HEK293T (cell line): ENCODE results near the gene BAIAP2.

Experiments
- CTCF ChIA-PET: fragments of 350-600 bp; formaldehyde crosslinking; extraction: SDS; loops from one replicate; lab custom pipeline; 2021; ENCODE audit warnings: antibody characterized with exemption, inconsistent platforms; lab: Yijun Ruan, JAX
- POLR2A ChIA-PET: fragments of 350-600 bp; formaldehyde crosslinking; extraction: SDS; loops from one replicate; lab custom pipeline; 2020; ENCODE audit warnings: antibody characterized with exemption, inconsistent platforms; lab: Yijun Ruan, JAX
- DNase-seq: peaks from one replicate; pipeline ENCODE4 v3.0.0; 2012; ENCODE audit warnings: mixed read lengths; ENCODE audit errors: extremely low spot score
- ARNT ChIP-seq: fragments of 450-650 bp; IDR thresholded peaks from 2 replicates; pipeline ENCODE4 v1.6.1; 2017; ENCODE audit warnings: mild to moderate bottlenecking
- BHLHE40 ChIP-seq: fragments of 450-650 bp; IDR thresholded peaks from 2 replicates; pipeline ENCODE4 v1.6.1; 2016; ENCODE audit warnings: mild to moderate bottlenecking, moderate library complexity, borderline replicate concordance
- CTBP1 ChIP-seq: fragments of 450-650 bp; IDR thresholded peaks from 2 replicates; pipeline ENCODE4 v1.6.1; 2016; ENCODE audit warnings: borderline replicate concordance
- ELF4 ChIP-seq: fragments of 450-650 bp; IDR thresholded peaks from 2 replicates; pipeline ENCODE4 v1.6.1; 2017; ENCODE audit warnings: antibody characterized with exemption
- FOXA1 ChIP-seq: fragments of 450-650 bp; IDR thresholded peaks from 2 replicates; pipeline ENCODE4 v1.6.1; 2016; ENCODE audit warnings: mild to moderate bottlenecking
- FOXK2 ChIP-seq: fragments of 450-650 bp; IDR thresholded peaks from 2 replicates; pipeline ENCODE4 v1.6.1; 2016; ENCODE audit warnings: mild to moderate bottlenecking
- FOXM1 ChIP-seq: fragments of 450-650 bp; IDR thresholded peaks from 2 replicates; pipeline ENCODE4 v1.6.1; 2017; ENCODE audit warnings: mild to moderate bottlenecking, borderline replicate concordance
- HDGF ChIP-seq: fragments of 450-650 bp; IDR thresholded peaks from 2 replicates; pipeline ENCODE4 v1.6.1; 2017; ENCODE audit warnings: antibody characterized with exemption, borderline replicate concordance
- LEF1 ChIP-seq: fragments of 450-650 bp; IDR thresholded peaks from 2 replicates; pipeline ENCODE4 v1.6.1; 2017; ENCODE audit warnings: mild to moderate bottlenecking, borderline replicate concordance
- NFRKB ChIP-seq: fragments of 450-650 bp; IDR thresholded peaks from 2 replicates; pipeline ENCODE4 v1.6.1; 2016; ENCODE audit warnings: mild to moderate bottlenecking, moderate library complexity
- SP1 ChIP-seq: fragments of 450-650 bp; IDR thresholded peaks from 2 replicates; pipeline ENCODE4 v1.6.1; 2017
- SUZ12 ChIP-seq: fragments of 450-650 bp; IDR thresholded peaks from 2 replicates; pipeline ENCODE4 v1.6.1; 2016; ENCODE audit warnings: mild to moderate bottlenecking
- TARDBP ChIP-seq: fragments of 450-650 bp; IDR thresholded peaks from 2 replicates; pipeline ENCODE4 v1.6.1; 2016
- ZNF384 ChIP-seq: fragments of 450-650 bp; IDR thresholded peaks from 2 replicates; pipeline ENCODE4 v1.6.1; 2016
- TF ChIP-seq, protein P1 (sequence below): fragments of 450-650 bp; IDR thresholded peaks from 2 replicates; pipeline ENCODE4 v1.6.1; 2016

Gene BAIAP2

DNA sequence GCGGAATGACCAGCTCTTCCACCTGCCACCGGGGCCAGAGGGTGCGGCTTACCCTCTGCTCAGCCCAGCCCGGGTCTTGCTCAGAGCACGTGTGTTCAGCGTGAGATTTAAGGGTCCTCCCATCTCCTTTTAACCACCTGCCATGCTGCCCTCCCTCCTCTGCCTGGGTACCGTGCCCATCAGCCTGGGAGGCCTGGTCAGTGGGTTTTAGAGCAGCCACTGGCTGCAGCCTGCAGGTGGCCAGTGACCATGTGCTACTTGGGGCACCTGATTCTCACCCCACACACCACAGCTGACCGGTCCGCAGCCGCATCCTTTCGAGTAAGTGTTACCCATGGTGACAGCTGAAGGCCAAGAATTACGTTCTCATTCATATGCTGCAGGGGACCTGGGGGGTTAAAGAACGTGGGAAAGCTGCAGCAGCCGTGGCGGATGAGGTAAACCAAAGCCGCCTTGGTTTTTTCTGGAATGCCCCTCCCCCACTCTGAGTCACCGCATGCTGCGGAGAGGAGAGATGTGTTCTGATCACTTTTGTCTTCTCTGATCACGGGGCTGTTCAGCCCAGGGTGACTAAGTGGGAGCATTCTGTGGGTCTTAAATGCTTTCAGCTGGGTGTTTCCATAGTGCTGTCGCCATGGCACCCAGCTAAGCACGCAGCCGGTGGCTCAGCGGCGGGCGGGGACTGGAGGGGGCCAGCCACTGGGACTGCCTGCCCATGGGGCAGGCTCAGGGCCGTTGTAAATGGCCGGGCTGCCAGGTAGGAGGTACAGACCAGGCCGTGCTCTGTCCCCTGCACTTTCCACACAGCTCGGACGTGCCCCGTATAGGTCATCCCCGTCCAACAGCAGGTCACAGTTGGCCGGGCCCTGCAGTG is 59.8 kb downstream of the BAIAP2 start:
- peak; percentile 54 for DNase-seq
- ChIA-PET CTCF (interaction anchor here (0.6 to 1.2 kb wide), 4 partner anchors 14 to 390 kb away, joined by 3 to 9 read pairs (median 3); no protein-coding TSS in a partner anchor), POLR2A (interaction anchor here (0.5 to 1.8 kb wide), 5 partner anchors 59 to 640 kb away, joined by 3 to 8 read pairs (median 3); partner anchors contain the start of gene CEP131)
- no peak for TF ChIP-seq SP1
- no peak for TF ChIP-seq BHLHE40
- TF ChIP-seq, protein P1, sequence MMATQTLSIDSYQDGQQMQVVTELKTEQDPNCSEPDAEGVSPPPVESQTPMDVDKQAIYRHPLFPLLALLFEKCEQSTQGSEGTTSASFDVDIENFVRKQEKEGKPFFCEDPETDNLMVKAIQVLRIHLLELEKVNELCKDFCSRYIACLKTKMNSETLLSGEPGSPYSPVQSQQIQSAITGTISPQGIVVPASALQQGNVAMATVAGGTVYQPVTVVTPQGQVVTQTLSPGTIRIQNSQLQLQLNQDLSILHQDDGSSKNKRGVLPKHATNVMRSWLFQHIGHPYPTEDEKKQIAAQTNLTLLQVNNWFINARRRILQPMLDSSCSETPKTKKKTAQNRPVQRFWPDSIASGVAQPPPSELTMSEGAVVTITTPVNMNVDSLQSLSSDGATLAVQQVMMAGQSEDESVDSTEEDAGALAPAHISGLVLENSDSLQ: no peak
- TF ChIP-seq FOXM1: no peak
- TF ChIP-seq CTBP1: no peak

DNA sequence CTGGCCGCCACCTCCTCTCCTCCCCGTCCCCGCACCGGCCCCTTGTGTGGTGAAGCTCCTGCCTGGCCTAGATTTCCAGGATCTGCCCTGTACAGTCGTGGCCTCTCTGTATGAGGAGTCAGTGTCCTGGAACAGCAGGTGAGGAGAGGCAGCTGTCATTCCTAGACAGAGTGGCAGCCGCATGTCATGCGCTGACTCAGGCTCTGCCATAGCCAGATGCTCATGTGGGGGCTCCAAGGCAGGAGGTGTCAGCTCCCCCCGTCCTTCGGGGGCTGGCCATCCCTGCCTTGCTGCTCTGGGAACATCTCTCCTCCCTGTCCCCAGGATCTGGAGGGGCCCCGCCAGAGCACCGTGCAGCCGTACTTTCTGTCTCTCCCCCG is 60.4 kb downstream of the BAIAP2 start:
- CTCF ChIA-PET: interaction anchor here (0.8 to 1.2 kb wide), 3 partner anchors 72 to 389 kb away, joined by 3 to 9 read pairs (median 3); no protein-coding TSS in a partner anchor
- POLR2A ChIA-PET: interaction anchor here (0.9 to 1.8 kb wide), 3 partner anchors 75 to 641 kb away, joined by 3 to 8 read pairs (median 4); partner anchors contain the start of gene CEP131

DNA sequence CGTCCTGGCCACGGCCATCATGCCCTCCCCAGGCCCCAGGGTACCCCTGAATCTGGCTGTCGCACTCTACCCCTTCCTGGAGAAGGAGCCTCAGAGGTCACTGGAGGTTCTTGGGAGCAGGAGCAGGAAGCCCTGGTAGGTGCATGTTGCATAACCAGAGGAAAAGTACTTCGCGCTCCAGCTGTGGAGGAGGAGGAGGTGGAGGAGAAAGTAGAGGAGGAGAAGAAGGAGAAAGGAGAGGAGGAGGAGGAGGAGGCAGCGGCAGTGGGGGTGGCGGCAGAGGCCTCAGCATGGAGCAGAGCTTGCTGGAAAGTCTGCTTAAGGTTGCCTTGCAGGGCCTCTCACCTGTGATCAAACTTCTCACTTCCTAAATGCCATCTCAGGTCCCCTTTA is 61.8 kb downstream of the BAIAP2 start:
- no peak for TF ChIP-seq LEF1
- no peak for TF ChIP-seq HDGF
- no peak for TF ChIP-seq SP1
- no peak for TF ChIP-seq FOXA1
- no peak for TF ChIP-seq ARNT
- TF ChIP-seq, protein P1: no peak
- TF ChIP-seq TARDBP: no peak
- no peak for TF ChIP-seq SUZ12
- no peak for TF ChIP-seq ELF4
- TF ChIP-seq ZNF384: no peak
- TF ChIP-seq CTBP1: no peak
- TF ChIP-seq NFRKB: no peak
- no peak for TF ChIP-seq FOXK2
- TF ChIP-seq FOXM1: no peak
- TF ChIP-seq BHLHE40: no peak
- DNase-seq: no peak
- ChIA-PET POLR2A (no interaction called here), CTCF (interaction anchor here (0.6 to 1.5 kb wide), 8 partner anchors 9 to 1458 kb away, joined by 3 to 7 read pairs (median 3); partner anchors contain the start of gene CHMP6)

More for the DNA sequence above, 60.4 kb downstream of the BAIAP2 start:
- DNase-seq: no peak
- TF ChIP-seq, protein P1: no peak
- no peak for TF ChIP-seq BHLHE40
- no peak for TF ChIP-seq TARDBP
- no peak for TF ChIP-seq HDGF
- TF ChIP-seq ARNT: no peak
- TF ChIP-seq ELF4: no peak
- no peak for TF ChIP-seq FOXM1
- TF ChIP-seq NFRKB: no peak
- TF ChIP-seq ZNF384: no peak
- TF ChIP-seq LEF1: no peak
- no peak for TF ChIP-seq FOXK2
- TF ChIP-seq SP1: no peak
- TF ChIP-seq FOXA1: no peak

DNA sequence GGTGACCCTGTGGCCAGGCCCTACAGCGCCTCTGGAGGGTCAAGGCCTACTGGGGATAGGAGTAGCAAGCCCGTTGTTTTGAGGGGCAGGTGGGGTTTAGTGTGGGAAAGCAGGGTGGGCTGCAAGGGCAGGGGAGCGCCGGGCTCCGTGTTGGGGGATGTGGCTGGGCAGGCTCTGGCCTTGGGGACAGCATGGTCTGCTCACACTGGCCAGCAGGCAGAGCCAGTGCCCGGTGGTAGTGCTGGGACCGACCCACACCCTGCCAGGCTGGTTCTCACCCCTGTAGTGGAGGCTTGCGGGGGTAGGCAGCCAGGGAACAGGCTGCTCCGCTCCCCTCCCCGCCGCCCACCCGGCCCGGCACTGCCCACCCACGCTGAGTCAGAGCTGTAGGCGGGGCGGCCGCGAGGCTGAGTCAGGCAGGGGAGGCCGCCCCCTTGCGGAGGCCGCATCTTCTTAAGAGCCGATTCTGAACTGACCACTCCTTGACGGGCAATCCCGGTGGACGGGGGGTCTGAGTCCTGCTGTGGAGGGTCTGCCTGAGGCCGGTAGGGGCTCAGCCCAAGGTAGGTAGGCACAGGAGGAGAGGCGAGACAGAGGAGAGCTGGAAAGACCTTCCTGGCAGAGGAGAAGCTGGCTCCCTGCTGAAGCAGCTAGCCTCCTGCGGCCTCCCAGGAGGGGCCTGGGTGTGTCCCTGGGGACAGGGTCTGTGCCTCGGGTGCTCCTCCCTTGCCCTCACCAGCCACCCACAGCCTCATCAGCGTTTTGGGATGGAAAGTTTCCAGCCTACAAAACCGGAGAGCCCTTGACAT is 62.4 kb downstream of the BAIAP2 start:
- TF ChIP-seq FOXA1 (no peak), HDGF (peak; percentile 93; the same call in 1 of the 2 replicates), LEF1 (no peak)
- peak; percentile 75 for DNase-seq
- POLR2A ChIA-PET: no interaction called here
- CTCF ChIA-PET: interaction anchor here (0.6 to 1.8 kb wide), 13 partner anchors 9 to 1459 kb away, joined by 3 to 7 read pairs (median 3); partner anchors contain the start of gene CHMP6

DNA sequence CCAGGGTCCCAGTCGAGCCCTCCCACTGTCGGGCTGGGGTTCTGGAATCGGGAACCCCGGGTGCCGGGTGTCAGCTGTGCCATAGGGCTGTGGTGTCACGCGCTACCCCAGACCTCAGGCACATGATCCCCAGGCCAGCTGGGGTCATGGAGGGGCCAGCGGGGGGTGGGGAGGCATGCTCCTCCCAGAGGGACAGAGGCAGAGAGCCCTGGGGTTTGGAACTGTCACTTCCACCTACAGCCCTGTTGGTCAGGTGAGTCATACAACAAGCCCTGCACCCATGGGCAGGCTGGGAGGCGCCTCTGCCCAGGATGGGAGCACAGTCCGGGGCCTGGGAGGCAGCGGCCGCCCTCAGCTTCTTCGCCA is 63.0 kb downstream of the BAIAP2 start:
- ChIA-PET POLR2A (interaction anchor here (1.0 kb wide), 1 partner anchor 66 kb away, joined by 3 read pairs; no protein-coding TSS in a partner anchor), CTCF (interaction anchor here (0.6 to 1.8 kb wide), 7 partner anchors 16 to 953 kb away, joined by 3 to 6 read pairs (median 3); partner anchors contain the start of gene CHMP6)
- no peak for TF ChIP-seq SP1
- no peak for DNase-seq

DNA sequence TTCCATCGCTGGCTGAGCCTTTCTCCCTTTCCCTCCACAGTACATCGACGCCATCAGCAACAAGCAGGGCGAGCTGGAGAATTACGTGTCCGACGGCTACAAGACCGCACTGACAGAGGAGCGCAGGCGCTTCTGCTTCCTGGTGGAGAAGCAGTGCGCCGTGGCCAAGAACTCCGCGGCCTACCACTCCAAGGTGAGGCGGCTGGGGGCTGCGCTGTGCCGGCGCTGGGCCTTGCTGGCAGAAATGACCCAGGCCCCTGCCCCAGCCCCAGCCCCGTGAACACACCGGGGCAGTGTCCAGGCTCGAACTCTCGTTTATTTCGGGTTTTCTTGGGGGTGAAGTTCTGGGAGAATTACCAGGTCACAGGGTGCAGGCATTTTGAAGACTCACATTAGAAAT is 64.9 kb downstream of the BAIAP2 start:
- ChIA-PET POLR2A (no interaction called here), CTCF (no interaction called here)
- no peak for TF ChIP-seq ARNT
- TF ChIP-seq CTBP1: no peak
- no peak for TF ChIP-seq ELF4
- no peak for DNase-seq
